NAMALWA (cell line): ENCODE results near the gene TEX54.
"Not testable (repeated sequence)": the region's sequence is repeated elsewhere in the genome, so short reads cannot be mapped to it uniquely, and the experiment has no call there.

Source experiments
- DNase-seq: peaks from one replicate; pipeline ENCODE4 v3.0.0-alpha.2; 2015; ENCODE audit warnings: low spot score

The TEX54 gene

GRCh38 chr11:62831520-62832335 is 913 bp downstream of the TEX54 start, which contains the start of gene STX5:
STX5 (minus strand) TSS chr11:62832051; CDS start chr11:62831243, 808 bp downstream.
- peak; percentile 98 for DNase-seq

GRCh38 chr11:62830904-62831519 is 1.6 kb downstream of the TEX54 start:
- no peak for DNase-seq

GRCh38 chr11:62828130-62828529 is 4.5 kb downstream of the TEX54 start:
- DNase-seq = not testable (repeated sequence)

- DNase-seq = no peak
Measured at GRCh38 chr11:62823677-62824076, 9.0 kb downstream of the TEX54 start.

- no peak for DNase-seq
Measured at GRCh38 chr11:62817129-62817528, 15.5 kb downstream of the TEX54 start.

GRCh38 chr11:62816557-62816956 is 16.1 kb downstream of the TEX54 start:
- no peak for DNase-seq

GRCh38 chr11:62811659-62812058 is 21.0 kb downstream of the TEX54 start:
- no peak for DNase-seq

- no peak for DNase-seq
Measured at GRCh38 chr11:62810748-62811147, 21.9 kb downstream of the TEX54 start.

- DNase-seq = peak; percentile 58
Measured at GRCh38 chr11:62806611-62807121, 26.0 kb downstream of the TEX54 start.

GRCh38 chr11:62805961-62806441 is 26.6 kb downstream of the TEX54 start:
- no peak for DNase-seq

GRCh38 chr11:62805076-62805892 is 27.4 kb downstream of the TEX54 start, which contains the start of gene NXF1:
NXF1 (minus strand) TSS chr11:62805440; CDS start chr11:62805356, 84 bp downstream.
- peak; percentile 96 for DNase-seq

GRCh38 chr11:62804310-62805075 is 28.1 kb downstream of the TEX54 start:
- peak; percentile 27 for DNase-seq

- DNase-seq = no peak
Measured at GRCh38 chr11:62801071-62801470, 31.6 kb downstream of the TEX54 start.

GRCh38 chr11:62799486-62799885 is 33.2 kb downstream of the TEX54 start:
- no peak for DNase-seq

- no peak for DNase-seq
Measured at GRCh38 chr11:62796281-62796680, 36.4 kb downstream of the TEX54 start.

- no peak for DNase-seq
Measured at GRCh38 chr11:62794201-62794775, 38.4 kb downstream of the TEX54 start.

- DNase-seq = no peak
Measured at GRCh38 chr11:62792202-62792575, 40.5 kb downstream of the TEX54 start.

- DNase-seq = peak; percentile 90
Measured at GRCh38 chr11:62791501-62792201, 41.0 kb downstream of the TEX54 start, which contains the start of gene TMEM223. TMEM223 (minus strand) TSS chr11:62792006; CDS start chr11:62791994, 12 bp downstream.

- DNase-seq = no peak
Measured at GRCh38 chr11:62789576-62789975, 43.1 kb downstream of the TEX54 start.

GRCh38 chr11:62788991-62789390 is 43.6 kb downstream of the TEX54 start:
- no peak for DNase-seq
